GM18519 (cell line): Measurements from ENCODE around the gene WASHC2A.
"Not testable (repeated sequence)": the region's sequence is repeated elsewhere in the genome, so short reads cannot be mapped to it uniquely, and the experiment has no call there.

Experiments
- ATAC-seq: cut with Tn5 transposase; IDR thresholded peaks from one replicate; pipeline ENCODE4 v1.9.1; 2021; ENCODE audit warnings: mild to moderate bottlenecking, moderate library complexity; ENCODE audit not compliant: unreplicated experiment, low FRiP score

The WASHC2A gene

GRCh38 chr10:50067546-50068351, at the start of gene WASHC2A:
TSS of gene WASHC2A (plus strand) at chr10:50067954. CDS start at chr10:50068006, 52 bp downstream.
- peak; percentile 93 for ATAC-seq

GRCh38 chr10:50019279-50019678, 48.5 kb upstream of the WASHC2A start:
- ATAC-seq: not testable (repeated sequence)

DNA sequence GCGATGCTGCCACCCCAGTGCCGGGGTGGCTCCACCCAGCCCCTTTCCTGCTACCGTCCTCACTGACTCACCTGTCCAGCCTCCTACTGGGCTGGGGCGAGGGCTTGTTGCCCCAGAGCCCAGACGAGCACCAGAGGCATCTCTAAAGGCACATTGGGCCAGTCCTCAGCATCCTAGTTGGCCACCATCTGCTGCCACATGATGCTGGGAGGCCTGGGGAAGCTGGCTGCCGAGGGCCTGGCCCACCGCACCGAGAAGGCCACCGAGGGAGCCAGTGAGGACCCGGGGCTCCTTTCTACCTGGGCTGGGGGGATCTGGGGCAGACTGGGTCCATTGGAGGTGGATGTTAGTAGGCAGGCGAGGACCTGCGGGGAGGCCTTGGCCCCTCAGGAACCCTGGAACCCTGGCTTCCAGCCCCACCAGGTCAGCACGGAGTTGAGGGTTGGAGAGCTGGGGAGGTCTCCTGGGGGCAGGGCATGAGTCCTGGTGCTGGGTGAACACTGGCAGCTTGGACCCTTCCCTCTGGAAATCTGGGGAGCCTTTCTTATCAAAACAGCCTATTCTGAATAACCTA, 47.2 kb upstream of the WASHC2A start:
- not testable (repeated sequence) for ATAC-seq

- ATAC-seq: no peak
Measured at GRCh38 chr10:50021646-50022045, 46.1 kb upstream of the WASHC2A start.

DNA sequence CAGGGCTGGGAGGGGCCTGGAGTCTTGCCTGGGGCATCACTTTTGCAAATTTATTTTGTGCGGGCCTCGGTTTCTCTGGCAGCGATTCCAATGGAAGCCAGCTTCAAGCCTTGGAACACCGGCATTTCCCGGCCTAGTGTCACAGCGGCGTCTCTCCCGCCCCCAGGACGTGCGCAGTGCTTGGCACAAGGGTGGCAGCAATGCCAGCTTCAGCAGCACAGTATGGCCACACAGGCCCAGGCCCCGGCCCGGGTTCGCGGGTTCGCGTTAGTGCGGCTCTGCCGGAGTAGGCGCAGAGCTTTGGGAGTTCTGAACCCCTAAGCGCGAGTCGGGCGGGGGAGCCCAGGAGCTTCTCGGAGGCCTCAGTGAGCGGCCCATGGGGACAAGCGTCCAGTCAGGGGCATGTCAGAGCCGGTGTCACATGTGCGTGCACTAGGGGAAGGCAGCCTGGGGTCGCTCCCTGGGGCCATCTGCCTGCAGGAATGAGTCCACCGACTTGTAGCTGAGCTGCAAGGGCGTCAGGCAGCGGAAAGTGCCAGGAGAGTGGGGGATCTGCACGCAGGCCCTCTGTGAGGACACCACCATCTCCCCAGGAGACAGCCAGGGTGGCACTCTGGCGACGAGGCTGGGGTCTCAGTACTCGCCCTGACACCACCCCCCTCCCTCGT, 42.9 kb upstream of the WASHC2A start:
- not testable (repeated sequence) for ATAC-seq

- ATAC-seq: no peak
Measured at GRCh38 chr10:50025627-50026026, 42.1 kb upstream of the WASHC2A start.

GRCh38 chr10:50027195-50027594, 40.6 kb upstream of the WASHC2A start:
- ATAC-seq: no peak

DNA sequence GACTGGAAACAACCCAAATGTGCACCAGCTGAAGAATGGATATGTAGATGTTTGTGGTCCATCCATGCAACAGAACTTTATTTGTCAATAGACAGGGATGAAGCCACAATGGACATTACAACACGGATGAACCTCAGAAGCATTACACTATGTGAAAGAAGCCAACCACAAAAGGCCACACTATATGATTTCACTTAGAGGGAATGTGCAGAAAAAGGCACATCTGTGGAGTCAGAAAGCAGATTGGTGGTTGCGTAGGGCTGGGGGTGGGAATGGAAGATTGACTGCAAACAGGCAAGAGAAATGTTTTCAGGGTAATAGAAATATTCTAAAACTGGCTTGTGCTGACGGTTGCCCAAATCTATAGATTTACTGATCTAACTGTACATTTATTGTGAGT, 34.3 kb upstream of the WASHC2A start:
- ATAC-seq: no peak

- ATAC-seq: not testable (repeated sequence)
Measured at GRCh38 chr10:50035337-50035736, 32.4 kb upstream of the WASHC2A start.

DNA sequence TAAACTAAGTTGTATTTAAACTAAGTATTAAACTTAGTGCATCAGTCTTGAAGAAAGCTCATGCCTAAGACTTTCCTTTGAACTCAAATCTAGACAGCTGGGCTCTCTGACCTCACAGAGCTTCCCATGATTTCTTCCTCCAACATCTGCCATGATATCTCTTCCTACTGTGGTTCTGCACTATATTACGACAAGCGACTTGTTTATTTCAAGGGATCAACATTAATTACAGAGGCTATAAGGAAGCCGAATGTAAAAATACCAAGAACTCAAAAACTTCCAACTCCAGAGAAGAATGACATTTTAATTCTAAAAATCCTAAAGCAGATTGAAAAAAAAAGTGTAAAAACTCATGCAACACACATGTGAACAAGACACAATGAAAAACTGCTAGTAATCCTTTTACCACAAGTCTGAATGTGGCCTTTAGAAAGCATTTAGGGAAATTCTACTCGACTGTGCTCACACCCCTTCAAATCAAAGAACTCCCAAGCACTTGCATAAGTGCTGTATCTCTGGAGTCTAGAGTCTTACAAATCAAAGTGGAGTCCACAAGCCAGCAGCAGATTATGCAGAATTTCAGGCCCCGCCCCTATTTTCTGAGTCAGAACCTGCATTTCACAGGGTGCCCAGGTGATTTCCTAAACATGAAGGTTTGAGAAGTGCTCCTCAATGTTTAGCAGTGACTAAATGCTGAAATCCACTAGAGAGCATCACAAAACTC, 22.7 kb upstream of the WASHC2A start:
- no peak for ATAC-seq

- ATAC-seq: not testable (repeated sequence)
Measured at GRCh38 chr10:50046457-50046856, 21.3 kb upstream of the WASHC2A start.

- not testable (repeated sequence) for ATAC-seq
Measured at GRCh38 chr10:50047594-50047993, 20.2 kb upstream of the WASHC2A start.

DNA sequence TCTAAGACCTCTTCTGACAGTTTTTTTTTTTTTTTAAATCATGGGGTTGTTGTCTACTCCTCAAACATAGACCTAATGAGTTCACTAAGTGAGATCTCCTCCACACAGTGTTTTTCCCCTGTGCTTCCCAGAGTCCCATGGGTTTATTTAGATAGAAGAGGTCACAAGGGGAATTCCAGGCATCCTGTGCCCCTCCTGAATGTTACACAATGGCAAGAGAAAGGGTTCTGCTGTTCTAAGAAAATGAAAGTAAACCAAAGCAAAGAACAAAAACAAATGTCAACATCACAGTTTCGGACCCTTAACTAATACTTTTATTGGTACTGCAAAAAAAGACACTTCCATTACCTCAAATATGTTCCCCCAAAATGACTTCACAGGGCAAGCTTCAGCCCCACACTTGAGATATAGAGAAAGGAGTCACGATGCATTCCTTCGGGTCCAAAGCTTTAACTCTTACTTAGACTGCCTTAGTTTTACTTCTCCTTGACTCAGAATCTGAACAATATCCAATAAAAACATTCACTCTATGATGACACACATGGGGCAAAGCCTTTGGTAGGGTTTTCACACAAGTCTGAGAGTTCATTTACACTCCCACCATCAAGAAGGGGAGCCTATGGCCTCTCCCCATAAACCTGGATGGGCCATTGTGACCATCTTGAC, 15.6 kb upstream of the WASHC2A start:
- not testable (repeated sequence) for ATAC-seq

GRCh38 chr10:50052778-50053376, 14.9 kb upstream of the WASHC2A start:
- not testable (repeated sequence) for ATAC-seq

DNA sequence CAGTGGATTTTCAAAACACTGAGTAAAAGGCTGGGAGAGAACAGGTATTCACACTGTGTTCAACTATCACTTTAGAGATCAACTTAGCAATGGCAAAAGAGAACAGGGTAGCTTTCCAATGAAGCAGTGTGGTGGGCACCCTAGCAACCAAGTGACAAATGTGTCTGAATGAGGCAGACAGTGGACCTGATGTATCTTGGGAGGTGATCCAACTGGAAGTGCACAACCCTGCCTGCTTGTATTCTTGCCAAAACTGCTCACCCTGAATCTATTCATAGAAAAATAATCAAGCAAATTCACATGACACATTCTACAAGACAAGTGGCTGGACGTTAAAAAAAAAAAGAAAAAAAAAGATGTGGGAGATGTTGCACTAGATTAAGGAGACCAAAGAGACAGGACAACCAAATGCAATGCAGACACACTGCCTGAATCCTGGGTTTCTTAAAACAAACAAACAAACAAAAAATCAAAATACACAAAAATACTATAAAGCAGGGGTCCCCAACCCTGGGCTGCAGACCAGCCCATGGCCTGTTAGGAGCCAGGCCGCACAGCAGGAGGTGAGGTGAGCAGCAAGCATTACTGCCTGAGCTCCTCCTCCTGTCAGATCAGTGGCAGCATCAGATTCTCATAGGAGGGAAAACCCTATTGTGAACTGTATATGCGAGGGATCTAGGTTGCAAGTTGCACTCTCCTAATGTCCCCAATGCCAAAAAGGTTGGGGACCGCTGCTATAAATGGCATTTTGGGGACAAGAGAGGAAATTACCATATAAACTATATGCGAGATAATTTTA, 12.1 kb upstream of the WASHC2A start:
- not testable (repeated sequence) for ATAC-seq

GRCh38 chr10:50056654-50057053, 11.1 kb upstream of the WASHC2A start:
- ATAC-seq: not testable (repeated sequence)

DNA sequence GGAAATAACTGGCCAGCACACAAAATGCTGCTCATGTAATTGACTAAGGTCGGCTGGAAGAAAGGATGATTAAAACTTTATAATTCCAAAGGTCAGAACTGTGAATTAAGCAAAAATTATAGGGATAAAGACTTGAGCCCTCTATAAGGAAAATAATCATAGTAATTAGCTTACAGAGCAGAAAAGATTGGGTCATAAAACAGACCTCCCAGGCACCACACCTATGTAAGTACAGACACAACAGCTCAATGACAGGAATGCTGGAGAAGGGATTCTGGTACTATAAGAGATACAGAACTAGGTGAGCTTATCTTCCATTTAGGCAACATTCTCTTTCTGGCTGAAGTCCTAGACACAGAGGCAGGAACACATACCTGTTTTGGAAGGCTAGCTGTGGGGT, 9.0 kb upstream of the WASHC2A start:
- ATAC-seq: not testable (repeated sequence)

DNA sequence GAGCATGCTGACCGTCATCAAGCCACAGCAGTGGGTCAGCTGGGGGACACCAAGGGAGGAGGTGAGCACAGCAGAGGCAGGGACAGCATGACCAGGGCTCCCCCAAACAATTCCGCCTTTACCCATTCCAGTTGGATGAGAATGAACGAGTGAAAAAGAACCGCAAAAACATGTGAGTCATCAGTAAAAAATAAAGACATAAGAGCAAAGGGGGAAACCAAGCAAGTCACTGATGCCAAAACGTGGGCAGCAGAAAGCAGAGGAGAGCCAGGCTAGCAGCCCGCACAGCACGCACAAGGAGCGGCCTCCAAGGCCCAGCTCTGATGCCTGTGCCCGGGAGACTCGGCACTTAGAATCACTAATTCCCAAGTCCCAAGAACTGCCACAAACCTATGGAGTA, 7.8 kb upstream of the WASHC2A start:
- ATAC-seq: not testable (repeated sequence)

GRCh38 chr10:50061548-50061947, 6.2 kb upstream of the WASHC2A start:
- not testable (repeated sequence) for ATAC-seq
